Gastroesophageal sphincter (tissue), 4 donors: ENCODE measurements around the gene PSD. TPM values are rescaled to one million over a fixed set of nuclear protein-coding genes. Genes with fewer than 3 reads are reported as not detected.

ENCODE experiments used
- ATAC-seq: fragments of 150-250 bp; one replicate; pipeline ENCODE4 v1.9.1; 2016; ENCODE audit warnings: mild to moderate bottlenecking, moderate library complexity
- H3K27ac ChIP-seq, 4 donors: fragments of 200-600 bp; sonication (generic) in 3 of 4; 1 replicate in 3 of 4; 2 replicates in 1 of 4; pipeline ENCODE4 v1.5.1; 2016 to 2019
- H3K27me3 ChIP-seq: fragments of 200-600 bp; sonication (generic); one replicate; pipeline ENCODE4 v1.5.1; 2019
- H3K36me3 ChIP-seq, 2 donors: fragments of 200-600 bp; sonication (generic); one replicate each; pipeline ENCODE4 v1.5.1; 2019; ENCODE audit warnings: control low read depth in 1 of 2
- H3K4me1 ChIP-seq, 3 donors: fragments of 200-600 bp; sonication (generic); 1 replicate in 2 of 3; 2 replicates in 1 of 3; pipeline ENCODE4 v1.5.1; 2016 to 2019; ENCODE audit warnings: control low read depth in 2 of 3
- H3K4me3 ChIP-seq, 2 donors: fragments of 200-600 bp; sonication (generic); one replicate each; pipeline ENCODE4 v1.5.1; 2019; ENCODE audit warnings: mild to moderate bottlenecking in 1 of 2, moderate library complexity in 1 of 2
- H3K9me3 ChIP-seq, 3 donors: fragments of 200-600 bp; sonication (generic); one replicate each; pipeline ENCODE4 v1.5.1; 2017 to 2019; ENCODE audit warnings: control low read depth in 2 of 3
- EP300 ChIP-seq: sonication (generic); formaldehyde crosslinking; IDR thresholded peaks from one replicate; pipeline ENCODE4 v1.6.1; 2017; ENCODE audit warnings: antibody characterized with exemption, mild to moderate bottlenecking
- POLR2A ChIP-seq, 2 donors: fragments of 450-650 bp; IDR thresholded peaks; one replicate each; pipeline ENCODE4 v1.6.1; 2017; ENCODE audit warnings: antibody characterized with exemption in 2 of 2, mild to moderate bottlenecking in 2 of 2, moderate library complexity in 1 of 2
- POLR2AphosphoS5 ChIP-seq: sonication (generic); formaldehyde crosslinking; IDR thresholded peaks from one replicate; pipeline ENCODE4 v1.6.1; 2017; ENCODE audit warnings: antibody characterized with exemption
- WGBS, 2 donors: methylation state at CpG; one replicate each; pipeline ENCODE4 v1.1.5; 2018; ENCODE audit warnings: low coverage in 1 of 2; 5-methylcytosine and 5-hydroxymethylcytosine counted together
- total RNA-seq, 4 donors: library from RNA; depleted of rRNA; stranded (reverse); fragments of >200 nt; gene quantifications; one replicate each; pipeline ENCODE4 v1.1.0, GENCODE V29; 2016
- TF ChIP-seq, protein P1 (sequence below), 4 experiments: fragments of 200-600 bp in 2 of 4; fragments of 450-650 bp in 2 of 4; sonication (generic) in 1 of 4; IDR thresholded peaks; one replicate each; pipeline ENCODE4 v1.5.1; 2017 to 2019; ENCODE audit warnings: antibody characterized with exemption in 4 of 4, mild to moderate bottlenecking in 2 of 4, moderate library complexity in 2 of 4

PSD gene
- total RNA-seq, 4 donors from 2014 or later, result 28.6 to 195 (median 41.4) TPM

GRCh38 chr10:102450374-102451104 lies 32.0 kb upstream of the PSD start:
- WGBS, 2 donors, result no CpG with 5 or more reads among the region's 104 CpGs
- no peaks in the 10 kb centered on the region for H3K27me3 ChIP-seq
- peak; percentile 94 for ATAC-seq
- H3K9me3 ChIP-seq, result no peaks in the 10 kb centered on the region
- H3K4me3 ChIP-seq, result peak overlapping the region; percentile 62 to 89
- H3K27ac ChIP-seq, result peak overlapping the region; percentile 6 to 93 (median 87)
- H3K36me3 ChIP-seq, result no peaks in the 10 kb centered on the region
- H3K4me1 ChIP-seq, result peaks cover 0 to 23% (median 6%) of the 10 kb centered on the region in 3 donors
- TF ChIP-seq POLR2AphosphoS5 (no peak), EP300 (no peak), POLR2A (IDR thresholded peaks at IDR 0.05) (peak; percentile 61 to 69)
- TF ChIP-seq, protein P1, sequence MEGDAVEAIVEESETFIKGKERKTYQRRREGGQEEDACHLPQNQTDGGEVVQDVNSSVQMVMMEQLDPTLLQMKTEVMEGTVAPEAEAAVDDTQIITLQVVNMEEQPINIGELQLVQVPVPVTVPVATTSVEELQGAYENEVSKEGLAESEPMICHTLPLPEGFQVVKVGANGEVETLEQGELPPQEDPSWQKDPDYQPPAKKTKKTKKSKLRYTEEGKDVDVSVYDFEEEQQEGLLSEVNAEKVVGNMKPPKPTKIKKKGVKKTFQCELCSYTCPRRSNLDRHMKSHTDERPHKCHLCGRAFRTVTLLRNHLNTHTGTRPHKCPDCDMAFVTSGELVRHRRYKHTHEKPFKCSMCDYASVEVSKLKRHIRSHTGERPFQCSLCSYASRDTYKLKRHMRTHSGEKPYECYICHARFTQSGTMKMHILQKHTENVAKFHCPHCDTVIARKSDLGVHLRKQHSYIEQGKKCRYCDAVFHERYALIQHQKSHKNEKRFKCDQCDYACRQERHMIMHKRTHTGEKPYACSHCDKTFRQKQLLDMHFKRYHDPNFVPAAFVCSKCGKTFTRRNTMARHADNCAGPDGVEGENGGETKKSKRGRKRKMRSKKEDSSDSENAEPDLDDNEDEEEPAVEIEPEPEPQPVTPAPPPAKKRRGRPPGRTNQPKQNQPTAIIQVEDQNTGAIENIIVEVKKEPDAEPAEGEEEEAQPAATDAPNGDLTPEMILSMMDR (IDR thresholded peaks at IDR 0.05), result peak in 3 of 4 experiments; percentile 1 to 31 (median 14)

DNA sequence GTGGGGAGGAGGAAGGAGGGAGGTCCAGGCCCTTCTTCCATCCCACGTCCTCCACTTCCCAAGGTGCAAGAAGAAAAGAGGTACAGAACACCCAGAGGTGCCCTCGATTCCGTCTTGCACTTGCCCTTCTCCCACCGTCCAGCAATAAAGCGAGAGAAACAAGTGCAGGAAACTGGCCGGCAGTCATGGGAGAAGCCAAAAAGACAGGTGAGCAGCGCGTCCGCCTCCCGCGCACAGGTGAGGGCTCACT lies 31.5 kb upstream of the PSD start:
- H3K4me3 ChIP-seq, result peak overlapping the region; percentile 62 to 89
- peaks cover 0 to 23% (median 6%) of the 10 kb centered on the region in 3 donors for H3K4me1 ChIP-seq
- H3K36me3 ChIP-seq, result no peaks in the 10 kb centered on the region
- TF ChIP-seq, protein P1 (IDR thresholded peaks at IDR 0.05), result no peak
- TF ChIP-seq EP300, result no peak
- no peak for TF ChIP-seq POLR2AphosphoS5
- TF ChIP-seq POLR2A (IDR thresholded peaks at IDR 0.05), result no peak
- peak; percentile 1 for ATAC-seq
- peak overlapping the region; percentile 0 to 93 (median 87) for H3K27ac ChIP-seq
- 0% methylated on average over 1 of the region's 11 CpGs; no CpG with 5 or more reads in 1 of the 2 donors for WGBS, 2 donors
- H3K27me3 ChIP-seq, result no peaks in the 10 kb centered on the region
- no peaks in the 10 kb centered on the region for H3K9me3 ChIP-seq

- H3K27me3 ChIP-seq, result no peaks in the 10 kb centered on the region
- 7 to 13% methylated on average over 13 of the region's 30 CpGs for WGBS, 2 donors
- peak overlapping the region; percentile 0 to 93 (median 87) for H3K27ac ChIP-seq
- TF ChIP-seq POLR2A (IDR thresholded peaks at IDR 0.05), result no peak
- TF ChIP-seq, protein P1 (IDR thresholded peaks at IDR 0.05), result no peak
- TF ChIP-seq POLR2AphosphoS5, result no peak
- no peak for TF ChIP-seq EP300
- ATAC-seq, result peak; percentile 39
- no peaks in the 10 kb centered on the region for H3K9me3 ChIP-seq
- no peaks in the 10 kb centered on the region for H3K36me3 ChIP-seq
- peak overlapping the region; percentile 62 to 89 for H3K4me3 ChIP-seq
- H3K4me1 ChIP-seq, result peaks cover 0 to 23% (median 6%) of the 10 kb centered on the region in 3 donors
Observed at GRCh38 chr10:102449321-102450123, 30.9 kb upstream of the PSD start.

- Histone ChIP-seq H3K27ac (no peak overlapping the region), H3K36me3 (no peaks in the 10 kb centered on the region), H3K27me3 (no peaks in the 10 kb centered on the region), H3K4me1 (peaks cover 0 to 9% (median 0%) of the 10 kb centered on the region in 3 donors), H3K9me3 (no peaks in the 10 kb centered on the region), H3K4me3 (no peak overlapping the region)
- TF ChIP-seq EP300 (no peak), POLR2A (IDR thresholded peaks at IDR 0.05) (no peak), POLR2AphosphoS5 (no peak)
- TF ChIP-seq, protein P1 (IDR thresholded peaks at IDR 0.05), result no peak
- no peak for ATAC-seq
- 73 to 79% methylated on average over 2 of the region's 2 CpGs for WGBS, 2 donors
Observed at GRCh38 chr10:102444851-102445250, 26.3 kb upstream of the PSD start.
